Endothelial cell of umbilical vein (primary cell): ENCODE data around the gene RYR3. TPM values are rescaled to one million over a fixed set of nuclear protein-coding genes. Genes with fewer than 3 reads are reported as not detected.

Source experiments
- BruUV-seq: library from RNA; stranded (reverse); fragments of 400-500 nt; replicated peaks from 2 replicates; lab custom pipeline; 2021; lab: Mats Ljungman, UMichigan
- CTCF ChIA-PET: fragments of 300-600, 350-600 bp; sonication (Branson Sonifier 250); formaldehyde crosslinking; loops from one replicate; lab custom pipeline; 2021; ENCODE audit warnings: antibody characterized with exemption, inconsistent platforms; lab: Charles Lee
- POLR2A ChIA-PET: fragments of 300-600, 350-600 bp; sonication (Branson Sonifier 250); formaldehyde crosslinking; loops from one replicate; lab custom pipeline; 2021; ENCODE audit warnings: antibody characterized with exemption, inconsistent platforms; lab: Charles Lee
- DNase-seq: peaks from one replicate; pipeline ENCODE4 v3.0.0-alpha.2; 2011; ENCODE audit warnings: low read depth, low spot score
- FAIRE-seq: peaks from 2 replicates; lab custom pipeline; 2011; peaks lifted over from hg19 to GRCh38; lab: Jason Lieb, UNC
- H2AFZ ChIP-seq: 2 replicates; pipeline ENCODE4 v1.6.0; 2012; ENCODE audit warnings: low read depth, low read length, control low read depth, inconsistent platforms
- H3K27ac ChIP-seq: 2 replicates; pipeline ENCODE4 v1.5.1; 2011; ENCODE audit warnings: low read depth, mild to moderate bottlenecking, control low read depth, low read length, moderate library complexity; ENCODE audit not compliant: insufficient read depth
- H3K27me3 ChIP-seq, 2 experiments: 2 replicates each; pipeline versions ENCODE4 v1.6.0 to v1.6.1; 2011; ENCODE audit warnings: low read length in 2 of 2, mixed read lengths in 1 of 2; ENCODE audit not compliant: control insufficient read depth in 2 of 2, insufficient read depth in 2 of 2
- H3K36me3 ChIP-seq, 2 experiments: 2 replicates in 1 of 2; 3 replicates in 1 of 2; pipeline ENCODE4 v1.5.1; 2011; ENCODE audit warnings: low read length in 2 of 2, mild to moderate bottlenecking in 1 of 2, moderate library complexity in 1 of 2; ENCODE audit not compliant: control insufficient read depth in 2 of 2, insufficient read depth in 2 of 2; ENCODE audit errors: extremely low read depth in 1 of 2
- H3K4me1 ChIP-seq: 3 replicates; pipeline ENCODE4 v1.5.1; 2011; ENCODE audit warnings: mild to moderate bottlenecking, low read length; ENCODE audit not compliant: control insufficient read depth, insufficient read depth; ENCODE audit errors: extremely low read depth
- H3K4me2 ChIP-seq: 2 replicates; pipeline ENCODE4 v1.6.1; 2011; ENCODE audit warnings: low read length, control low read depth, mixed read lengths; ENCODE audit not compliant: insufficient read depth
- H3K4me3 ChIP-seq, 3 experiments: fragments of 200-600 bp in 1 of 3; sonication (generic), shearing (Covaris generic) in 1 of 3; replicated peaks in 1 of 3; 2 replicates each; pipeline ENCODE4 v1.5.1; 2011 to 2016; ENCODE audit warnings: control low read depth in 3 of 3, low read length in 3 of 3, mild to moderate bottlenecking in 2 of 3, inconsistent platforms in 1 of 3, low read depth in 1 of 3, moderate library complexity in 1 of 3; ENCODE audit not compliant: insufficient read depth in 1 of 3
- H3K79me2 ChIP-seq: 2 replicates; pipeline ENCODE4 v1.6.0; 2012; ENCODE audit warnings: low read length, inconsistent platforms; ENCODE audit not compliant: control insufficient read depth, insufficient read depth
- H3K9ac ChIP-seq: replicated peaks from 2 replicates; pipeline ENCODE3; 2011; ENCODE audit warnings: low read length, control low read depth; ENCODE audit not compliant: insufficient read depth; ENCODE audit errors: extremely low read depth
- H3K9me1 ChIP-seq: replicated peaks from 3 replicates; pipeline ENCODE4 v1.6.0; 2011; ENCODE audit warnings: mild to moderate bottlenecking, low read length; ENCODE audit not compliant: control insufficient read depth, insufficient read depth; ENCODE audit errors: extremely low read depth
- H3K9me3 ChIP-seq: replicated peaks from 2 replicates; pipeline ENCODE4 v1.5.1; 2012; ENCODE audit warnings: low read length, inconsistent platforms; ENCODE audit not compliant: control insufficient read depth, insufficient read depth
- H4K20me1 ChIP-seq: replicated peaks from 2 replicates; pipeline ENCODE3; 2011; ENCODE audit warnings: mild to moderate bottlenecking, low read length; ENCODE audit not compliant: control insufficient read depth, insufficient read depth; ENCODE audit errors: extremely low read depth
- EZH2 ChIP-seq: IDR thresholded peaks from 2 replicates; pipeline ENCODE4 v1.6.1; 2012; ENCODE audit warnings: borderline replicate concordance, low read depth, mild to moderate bottlenecking, moderate library complexity, low read length, inconsistent platforms; ENCODE audit not compliant: severe bottlenecking
- FOS ChIP-seq: IDR thresholded peaks from 2 replicates; pipeline ENCODE4 v1.6.1; 2011; ENCODE audit warnings: mild to moderate bottlenecking, low read length, moderate library complexity, borderline replicate concordance; ENCODE audit not compliant: insufficient read depth
- GATA2 ChIP-seq: IDR thresholded peaks from 2 replicates; pipeline ENCODE4 v1.7.0; 2011; ENCODE audit warnings: low read depth, mild to moderate bottlenecking, moderate library complexity, mixed read lengths, low read length; ENCODE audit not compliant: insufficient read length, insufficient read depth
- JUN ChIP-seq: IDR thresholded peaks from 2 replicates; pipeline ENCODE4 v1.6.1; 2011; ENCODE audit warnings: borderline replicate concordance, low read depth; ENCODE audit not compliant: insufficient read length, insufficient read depth
- MYC ChIP-seq: IDR thresholded peaks from one replicate; pipeline ENCODE4 v1.6.1; 2011; ENCODE audit warnings: mild to moderate bottlenecking, low read depth, low read length
- POLR2A ChIP-seq: IDR thresholded peaks from 2 replicates; pipeline ENCODE4 v1.6.1; 2012; ENCODE audit warnings: low read depth, mild to moderate bottlenecking, control low read depth, low read length
- POLR2AphosphoS5 ChIP-seq: IDR thresholded peaks from 2 replicates; pipeline ENCODE4 v1.6.1; 2012; ENCODE audit warnings: low read depth, mild to moderate bottlenecking, control low read depth, low read length, moderate library complexity; ENCODE audit not compliant: insufficient read depth
- dilution Hi-C: fragments of 300-500 bp; cut with MboI; formaldehyde crosslinking; loops from one replicate; pipeline ENCODE4 v1.15.0; 2019; ENCODE audit warnings: low sequenced_read_pairs; ENCODE audit not compliant: extremely low pct_ligation_motif_present
- intact Hi-C: fragments of 100-400 bp; cut with micrococcal nuclease; formaldehyde crosslinking; loops from one replicate; pipeline ENCODE4 v1.10.0; 2022
- polyA plus RNA-seq, 4 experiments: library from polyadenylated mRNA; depleted of rRNA in 3 of 4; stranded (reverse) in 3 of 4; unstranded in 1 of 4; fragments of >200 nt; gene quantifications; 2 replicates each; pipeline versions ENCODE4 v1.2.1 to v1.2.3, GENCODE V29; 2011 to 2012; ENCODE audit warnings: missing spikeins in 1 of 4
- total RNA-seq: library from RNA; stranded (reverse); gene quantifications from 2 replicates; pipeline ENCODE4 v1.2.3, GENCODE V29; 2021
- TF ChIP-seq, protein P1 (sequence below), 2 donors: IDR thresholded peaks; 1 replicate in 1 of 2; 2 replicates in 1 of 2; pipeline ENCODE4 v1.5.1; 2011; ENCODE audit warnings: low read length in 2 of 2, mild to moderate bottlenecking in 2 of 2, moderate library complexity in 2 of 2, control low read depth in 1 of 2, inconsistent platforms in 1 of 2, low read depth in 1 of 2; ENCODE audit not compliant: insufficient read depth in 1 of 2; ENCODE audit errors: extremely low read depth in 1 of 2
- TF ChIP-seq, protein P2 (sequence below): IDR thresholded peaks from 2 replicates; pipeline ENCODE4 v1.6.1; 2011; ENCODE audit not compliant: insufficient read depth, insufficient read length

Gene RYR3
- total and polyA plus RNA-seq, 2 donors (not counting 3 experiments of a cell fraction or from before 2014, with no cell fraction given): not detected

DNA sequence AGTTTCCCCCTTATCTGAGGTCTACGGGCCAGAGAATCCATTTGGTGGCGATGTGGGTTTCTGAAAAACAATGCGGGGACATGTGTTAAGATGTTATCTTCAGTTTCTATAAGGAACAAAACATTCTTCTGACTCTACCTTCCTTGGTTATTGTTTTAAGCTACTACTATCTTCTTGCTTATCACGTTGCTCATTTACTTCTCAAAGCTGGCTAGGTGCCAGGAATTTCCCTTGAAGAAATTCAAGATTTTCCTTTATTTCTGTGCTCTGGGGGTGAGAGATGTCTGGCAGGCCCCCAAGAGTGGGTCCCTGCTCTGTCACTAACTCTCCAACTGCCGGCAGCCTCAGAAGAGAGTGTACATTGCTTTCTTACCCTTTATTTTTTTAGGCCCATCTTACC lies 119.8 kb downstream of the RYR3 start:
- dilution Hi-C loops: no loop called here
- POLR2A ChIA-PET: no interaction called here
- TF ChIP-seq JUN (no peak), POLR2AphosphoS5 (no peak), GATA2 (no peak), MYC (no peak), EZH2 (no peak), POLR2A (no peak)
- H3K9ac ChIP-seq: no peak overlapping the region
- H3K4me2 ChIP-seq: no peak overlapping the region
- H3K4me1 ChIP-seq: no peaks in the 10 kb centered on the region
- no peaks in the 10 kb centered on the region for H3K27me3 ChIP-seq
- FAIRE-seq (no peak), DNase-seq (no peak)
- no peaks in the 10 kb centered on the region for H3K79me2 ChIP-seq
- H3K4me3 ChIP-seq: no peak overlapping the region
- H4K20me1 ChIP-seq: no peaks in the 10 kb centered on the region
- H3K9me3 ChIP-seq: no peaks in the 10 kb centered on the region
- H3K9me1 ChIP-seq: no peaks in the 10 kb centered on the region
- intact Hi-C loops: no loop called here
- H2AFZ ChIP-seq: no peak overlapping the region
- no peak overlapping the region for H3K27ac ChIP-seq
- H3K36me3 ChIP-seq: no peaks in the 10 kb centered on the region
- CTCF ChIA-PET: no interaction called here
- no TSS peak for BruUV-seq

DNA sequence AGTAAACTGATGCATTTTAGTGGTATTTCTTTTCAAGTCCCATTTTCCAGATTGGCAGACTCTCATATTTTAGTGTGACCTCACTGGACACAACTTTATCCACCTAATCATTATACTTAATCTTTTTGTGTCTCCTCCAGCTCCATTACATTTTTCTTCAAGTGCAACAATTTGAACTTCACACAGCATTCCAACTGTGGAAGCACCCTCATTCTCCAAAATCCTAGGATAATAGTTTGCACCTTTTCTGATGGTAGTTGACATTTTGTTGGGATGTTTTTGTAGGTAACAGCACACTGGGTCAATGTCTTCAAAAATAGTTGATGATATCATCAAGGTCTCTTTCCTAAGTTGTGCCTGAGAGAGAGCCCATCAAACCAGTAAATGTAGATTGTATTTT lies 123.1 kb downstream of the RYR3 start:
- CTCF ChIA-PET: interaction anchor here (0.8 kb wide), 1 partner anchor 30 kb away, joined by 4 read pairs; no protein-coding TSS in a partner anchor
- POLR2A ChIA-PET: no interaction called here

More for the DNA sequence above, 123.1 kb downstream of the RYR3 start:
- dilution Hi-C loops: no loop called here
- H4K20me1 ChIP-seq: no peaks in the 10 kb centered on the region
- H3K27me3 ChIP-seq: no peaks in the 10 kb centered on the region
- no peak overlapping the region for H3K4me2 ChIP-seq
- no peaks in the 10 kb centered on the region for H3K36me3 ChIP-seq
- H3K27ac ChIP-seq: no peak overlapping the region
- intact Hi-C loops: no loop called here
- TF ChIP-seq POLR2A (no peak), GATA2 (no peak), JUN (no peak), FOS (no peak), EZH2 (no peak), MYC (no peak), POLR2AphosphoS5 (no peak)
- TF ChIP-seq, protein P1, sequence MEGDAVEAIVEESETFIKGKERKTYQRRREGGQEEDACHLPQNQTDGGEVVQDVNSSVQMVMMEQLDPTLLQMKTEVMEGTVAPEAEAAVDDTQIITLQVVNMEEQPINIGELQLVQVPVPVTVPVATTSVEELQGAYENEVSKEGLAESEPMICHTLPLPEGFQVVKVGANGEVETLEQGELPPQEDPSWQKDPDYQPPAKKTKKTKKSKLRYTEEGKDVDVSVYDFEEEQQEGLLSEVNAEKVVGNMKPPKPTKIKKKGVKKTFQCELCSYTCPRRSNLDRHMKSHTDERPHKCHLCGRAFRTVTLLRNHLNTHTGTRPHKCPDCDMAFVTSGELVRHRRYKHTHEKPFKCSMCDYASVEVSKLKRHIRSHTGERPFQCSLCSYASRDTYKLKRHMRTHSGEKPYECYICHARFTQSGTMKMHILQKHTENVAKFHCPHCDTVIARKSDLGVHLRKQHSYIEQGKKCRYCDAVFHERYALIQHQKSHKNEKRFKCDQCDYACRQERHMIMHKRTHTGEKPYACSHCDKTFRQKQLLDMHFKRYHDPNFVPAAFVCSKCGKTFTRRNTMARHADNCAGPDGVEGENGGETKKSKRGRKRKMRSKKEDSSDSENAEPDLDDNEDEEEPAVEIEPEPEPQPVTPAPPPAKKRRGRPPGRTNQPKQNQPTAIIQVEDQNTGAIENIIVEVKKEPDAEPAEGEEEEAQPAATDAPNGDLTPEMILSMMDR (IDR thresholded peaks at IDR 0.05; ENCODE audit: extremely low read depth in 1 of 2, insufficient read depth in 1 of 2, low read depth in 1 of 2, low read length in 2 of 2): no peak
- TF ChIP-seq, protein P2, sequence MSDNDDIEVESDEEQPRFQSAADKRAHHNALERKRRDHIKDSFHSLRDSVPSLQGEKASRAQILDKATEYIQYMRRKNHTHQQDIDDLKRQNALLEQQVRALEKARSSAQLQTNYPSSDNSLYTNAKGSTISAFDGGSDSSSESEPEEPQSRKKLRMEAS: no peak
- H3K4me3 ChIP-seq: no peak overlapping the region
- H3K79me2 ChIP-seq: no peaks in the 10 kb centered on the region
- DNase-seq (no peak), FAIRE-seq (no peak)
- no peak overlapping the region for H3K9ac ChIP-seq
- no peak overlapping the region for H2AFZ ChIP-seq
- no peaks in the 10 kb centered on the region for H3K4me1 ChIP-seq
- H3K9me1 ChIP-seq: no peaks in the 10 kb centered on the region
- BruUV-seq: no TSS peak
- no peaks in the 10 kb centered on the region for H3K9me3 ChIP-seq
